Mesenteric fat pad (tissue), 1 donor: ENCODE measurements around the gene VWA5B1. TPM values are rescaled to one million over a fixed set of nuclear protein-coding genes. Genes with fewer than 3 reads are reported as not detected.

Experiments used
- total RNA-seq: library from RNA; stranded (reverse); fragmentation: NEBNext Ultra II Directional; extraction: Animal tissue kit (Norgen Biotek cat#: 25700); gene quantifications from one replicate; pipeline ENCODE4 v1.2.1, GENCODE V29; 2021
- donor health status: DM: yes; HTN: yes; CAD: no.

The VWA5B1 gene
- total RNA-seq, 1 donor from 2014 or later, result not detected

Other genes with a start within 250 kb of the VWA5B1 start
- 5.5 TPM for gene PLA2G5, start 220.7 kb upstream of the VWA5B1 start, total RNA-seq
- gene PLA2G2D, start 171.3 kb upstream of the VWA5B1 start, total RNA-seq, result not detected
- gene PLA2G2F, start 151.6 kb upstream of the VWA5B1 start, total RNA-seq, result not detected
- 0.29 TPM for gene UBXN10, start 104.8 kb upstream of the VWA5B1 start, total RNA-seq
- 0.74 TPM for gene PLA2G2C, start 104.4 kb upstream of the VWA5B1 start, total RNA-seq
- gene CAMK2N1, start 195.3 kb downstream of the VWA5B1 start, total RNA-seq, result 13.6 TPM
- gene MUL1, start 217.3 kb downstream of the VWA5B1 start, total RNA-seq, result 26.8 TPM